ENCODE data around the gene SUSD5.
"Not testable (repeated sequence)": the region's sequence is repeated elsewhere in the genome, so short reads cannot be mapped to it uniquely, and the experiment has no call there.

The SUSD5 gene

GRCh38 chr3:33117461-33117860 lies 101.1 kb downstream of the SUSD5 start:
- no peaks in the 10 kb centered on the region for H3K27me3 Mint-ChIP-seq
- DNase-seq, result no peak
- no peak for ATAC-seq
- H3K9me3 Mint-ChIP-seq, result no peaks in the 10 kb centered on the region
- H3K4me3 Mint-ChIP-seq, result no peak overlapping the region
- no peak overlapping the region for H3K27ac Mint-ChIP-seq
- peaks cover 20% of the 10 kb centered on the region for H3K4me1 Mint-ChIP-seq

- Mint-ChIP-seq H3K4me3 (peak overlapping the region; percentile 86 to 90), H3K27me3 (no peaks in the 10 kb centered on the region), H3K9me3 (no peaks in the 10 kb centered on the region), H3K27ac (no peak overlapping the region), H3K4me1 (peaks cover 33% of the 10 kb centered on the region)
- ATAC-seq, result no peak
- DNase-seq, result no peak
These were observed 103.4 kb downstream of the SUSD5 start for GRCh38 chr3:33115024-33115768.

- peaks cover 33% of the 10 kb centered on the region for H3K4me1 Mint-ChIP-seq
- H3K27ac Mint-ChIP-seq, result no peak overlapping the region
- ATAC-seq, result no peak
These were observed 104.0 kb downstream of the SUSD5 start for GRCh38 chr3:33114622-33115023.

GRCh38 chr3:33113772-33114621 lies 104.6 kb downstream of the SUSD5 start, which contains the start of gene CRTAP:
Gene CRTAP, plus strand, starts transcription at chr3:33114014. Its CDS starts 64 bp downstream, at chr3:33114078.
- H3K9me3 Mint-ChIP-seq, result no peaks in the 10 kb centered on the region
- H3K27me3 Mint-ChIP-seq, result no peaks in the 10 kb centered on the region
- peak within 1 kb of the TSS; percentile 86 to 90 for H3K4me3 Mint-ChIP-seq
- peak; percentile 85 to 93 for DNase-seq
- peaks cover 33% of the 10 kb centered on the region for H3K4me1 Mint-ChIP-seq
- peak within 1 kb of the TSS in 1 of 2 donors; percentile 72 for H3K27ac Mint-ChIP-seq
- peak; percentile 93 for ATAC-seq

More at GRCh38 chr3:33114622-33115023, 104.0 kb downstream of the SUSD5 start:
- Mint-ChIP-seq H3K9me3 (no peaks in the 10 kb centered on the region), H3K27me3 (no peaks in the 10 kb centered on the region), H3K4me3 (peak overlapping the region; percentile 86 to 90)
- no peak for DNase-seq

- no peak overlapping the region for H3K27ac Mint-ChIP-seq
These were observed 107.0 kb downstream of the SUSD5 start for GRCh38 chr3:33111581-33111980.

GRCh38 chr3:33106854-33107253 lies 111.8 kb downstream of the SUSD5 start:
- not testable (repeated sequence) for H3K27ac Mint-ChIP-seq, DNase-seq, H3K4me1 Mint-ChIP-seq, H3K4me3 Mint-ChIP-seq, ATAC-seq, H3K9me3 Mint-ChIP-seq
- peaks cover 42% of the 10 kb centered on the region for H3K27me3 Mint-ChIP-seq

More at GRCh38 chr3:33111581-33111980, 107.0 kb downstream of the SUSD5 start:
- Mint-ChIP-seq H3K27me3 (peaks cover 13% of the 10 kb centered on the region), H3K9me3 (no peaks in the 10 kb centered on the region), H3K4me1 (peaks cover 27% of the 10 kb centered on the region), H3K4me3 (no peak overlapping the region)
- DNase-seq, result no peak
- no peak for ATAC-seq

GRCh38 chr3:33105341-33105948 lies 113.2 kb downstream of the SUSD5 start:
- Mint-ChIP-seq H3K27me3 (peaks cover 42% of the 10 kb centered on the region), H3K9me3 (no peaks in the 10 kb centered on the region), H3K4me1 (no peaks in the 10 kb centered on the region), H3K27ac (no peak overlapping the region), H3K4me3 (no peak overlapping the region)
- ATAC-seq (no peak), DNase-seq (no peak)

- H3K27ac Mint-ChIP-seq, result no peak overlapping the region
These were observed 113.8 kb downstream of the SUSD5 start for GRCh38 chr3:33104803-33105202.

GRCh38 chr3:33103480-33103879 lies 115.1 kb downstream of the SUSD5 start:
- Mint-ChIP-seq H3K9me3 (no peaks in the 10 kb centered on the region), H3K4me3 (no peak overlapping the region), H3K27ac (no peak overlapping the region), H3K4me1 (no peaks in the 10 kb centered on the region), H3K27me3 (peaks cover 42% of the 10 kb centered on the region)
- ATAC-seq (no peak), DNase-seq (no peak)

More at GRCh38 chr3:33104803-33105202, 113.8 kb downstream of the SUSD5 start:
- H3K4me3 Mint-ChIP-seq, result no peak overlapping the region
- H3K9me3 Mint-ChIP-seq, result no peaks in the 10 kb centered on the region
- H3K4me1 Mint-ChIP-seq, result no peaks in the 10 kb centered on the region
- DNase-seq, result no peak
- H3K27me3 Mint-ChIP-seq, result peaks cover 42% of the 10 kb centered on the region
- no peak for ATAC-seq

- Mint-ChIP-seq H3K9me3 (no peaks in the 10 kb centered on the region), H3K27me3 (peaks cover 44% of the 10 kb centered on the region), H3K27ac (no peak overlapping the region), H3K4me3 (no peak overlapping the region), H3K4me1 (no peaks in the 10 kb centered on the region)
- no peak for ATAC-seq
- no peak for DNase-seq
These were observed 115.6 kb downstream of the SUSD5 start for GRCh38 chr3:33103034-33103433.

GRCh38 chr3:33100229-33100628 lies 118.4 kb downstream of the SUSD5 start:
- Mint-ChIP-seq H3K27ac (no peak overlapping the region), H3K4me1 (peaks cover 7% of the 10 kb centered on the region), H3K27me3 (peaks cover 30% of the 10 kb centered on the region), H3K9me3 (no peaks in the 10 kb centered on the region), H3K4me3 (no peak overlapping the region)
- no peak for ATAC-seq
- no peak for DNase-seq

Data from stimulated activated naive CD8-positive, alpha-beta T cell treated with anti-CD3 and anti-CD28 coated beads, Interleukin-15, amount 100 ng/mL, for 72 hours (primary cell).